ENCODE measurements around the gene DNAH17. TPM values are rescaled to one million over a fixed set of nuclear protein-coding genes. Genes with fewer than 3 reads are reported as not detected.

DNAH17 gene
- total RNA-seq, 1 donor from 2014 or later, result under 0.01 TPM

- no peak for DNase-seq
These were observed 28.7 kb upstream of the DNAH17 start for GRCh38 chr17:78605886-78606285.

DNA sequence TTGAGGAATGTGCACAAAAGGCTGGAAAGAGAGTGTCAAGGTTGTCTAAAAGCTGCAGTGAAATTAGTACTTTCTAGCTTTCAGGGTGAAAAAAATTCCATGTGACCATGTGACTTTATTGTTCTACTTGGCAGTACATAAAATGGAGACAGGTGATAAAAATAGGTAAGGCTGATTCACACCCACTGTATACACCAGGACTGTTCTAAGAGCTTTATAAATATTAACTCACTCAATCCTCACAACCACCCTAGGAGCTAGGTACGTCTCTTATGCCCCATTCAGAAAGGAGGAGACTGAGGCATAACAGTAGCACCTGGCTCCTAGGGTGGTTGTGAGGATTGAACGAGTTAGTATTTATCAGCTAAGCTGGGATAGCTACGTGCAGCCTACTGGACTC, 28.2 kb upstream of the DNAH17 start:
- DNase-seq, result no peak

DNA sequence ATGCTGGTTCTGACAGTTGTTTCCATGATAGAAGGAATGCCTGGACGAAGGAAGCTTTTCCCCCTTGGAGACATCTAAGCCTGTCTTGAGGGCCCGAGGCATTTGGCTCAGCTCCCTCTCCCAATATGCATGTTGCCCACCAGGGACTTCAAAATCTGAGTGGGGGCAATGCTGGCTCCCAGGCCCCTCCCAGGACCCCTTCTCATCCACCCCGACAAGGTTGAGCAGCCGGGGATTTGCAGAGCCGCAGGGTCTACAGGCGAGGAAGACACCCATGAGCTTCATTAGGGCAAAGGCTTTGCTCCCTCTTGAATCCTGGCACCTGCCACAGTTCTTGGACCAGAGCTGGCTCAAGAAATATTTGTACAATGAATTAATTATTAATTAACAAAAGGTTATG, 25.1 kb upstream of the DNAH17 start:
- no peak for DNase-seq

DNA sequence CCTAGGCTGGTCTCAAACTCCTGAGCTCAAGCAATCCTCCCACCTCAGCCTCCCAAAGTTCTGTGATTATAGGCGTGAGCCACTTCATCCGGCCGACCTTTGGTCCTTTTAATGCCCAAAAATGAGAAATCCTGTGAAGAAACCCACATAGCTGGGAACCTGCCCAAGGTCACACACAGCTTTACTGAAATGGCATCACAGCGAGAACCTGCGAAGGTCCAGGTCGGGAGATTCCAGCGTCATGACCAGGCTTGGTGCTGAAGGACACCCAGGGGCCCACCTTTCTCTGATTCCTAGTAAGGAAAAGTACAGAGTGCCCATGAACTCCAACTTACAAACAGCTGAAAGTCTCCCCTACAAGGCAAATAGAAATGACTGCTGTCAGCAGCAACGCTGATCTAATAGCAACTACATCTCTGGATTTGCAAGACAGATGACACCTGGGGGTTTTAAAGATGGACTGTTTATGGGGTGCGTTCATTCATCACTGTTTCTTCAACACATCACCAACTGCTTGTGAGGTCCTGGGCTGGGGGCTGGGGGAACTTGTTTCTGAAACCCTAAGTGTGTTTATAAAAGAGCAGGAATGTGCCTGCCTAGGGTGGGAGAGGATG, 24.5 kb upstream of the DNAH17 start:
- no peak for DNase-seq

GRCh38 chr17:78600181-78600721, 23.1 kb upstream of the DNAH17 start:
- no peak for DNase-seq

GRCh38 chr17:78599419-78599818, 22.2 kb upstream of the DNAH17 start:
- no peak for DNase-seq

GRCh38 chr17:78598013-78598471, 20.8 kb upstream of the DNAH17 start:
- no peak for DNase-seq

DNA sequence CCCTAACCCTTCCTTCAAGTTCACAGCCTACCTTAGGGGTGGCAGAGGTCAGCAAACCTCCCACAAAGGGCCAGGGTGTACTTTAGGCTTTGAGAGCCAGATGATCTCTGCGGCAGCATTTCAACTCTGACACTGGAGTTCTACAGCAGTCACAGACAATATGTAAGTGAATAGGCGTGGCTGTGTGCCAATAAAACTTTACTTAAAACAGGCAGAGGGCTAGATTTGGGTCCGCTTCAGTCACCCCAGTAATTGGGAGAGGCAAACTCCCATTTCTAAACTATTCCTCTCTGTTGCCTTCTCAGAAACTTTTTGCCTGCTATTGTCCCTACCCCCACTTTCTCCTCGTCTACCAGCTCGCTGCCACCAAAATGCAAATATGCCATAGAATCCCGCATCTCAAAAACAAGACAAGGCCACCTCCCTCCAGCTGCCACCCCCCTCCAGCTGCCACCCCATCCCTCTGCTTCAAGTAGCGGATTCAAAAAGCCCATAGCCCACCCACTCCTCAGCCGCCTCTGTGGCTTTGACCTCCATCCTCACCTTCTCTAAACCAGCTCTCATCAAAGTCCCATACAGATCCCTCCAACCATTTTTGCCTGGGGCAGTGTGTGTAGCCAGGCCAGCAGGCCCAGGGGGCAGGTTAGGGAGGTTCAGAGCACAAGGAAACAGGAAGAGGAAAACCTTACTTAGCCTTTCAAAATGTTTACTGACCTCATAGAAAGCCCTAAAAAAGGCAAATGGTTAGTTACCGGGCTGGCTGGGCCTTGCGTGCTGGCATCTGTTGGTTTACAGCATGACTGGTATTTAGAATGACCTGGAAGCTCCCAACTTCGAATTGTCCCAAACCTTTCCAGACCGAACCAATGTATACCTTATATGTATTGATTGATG, 19.9 kb upstream of the DNAH17 start:
- DNase-seq, result no peak

DNA sequence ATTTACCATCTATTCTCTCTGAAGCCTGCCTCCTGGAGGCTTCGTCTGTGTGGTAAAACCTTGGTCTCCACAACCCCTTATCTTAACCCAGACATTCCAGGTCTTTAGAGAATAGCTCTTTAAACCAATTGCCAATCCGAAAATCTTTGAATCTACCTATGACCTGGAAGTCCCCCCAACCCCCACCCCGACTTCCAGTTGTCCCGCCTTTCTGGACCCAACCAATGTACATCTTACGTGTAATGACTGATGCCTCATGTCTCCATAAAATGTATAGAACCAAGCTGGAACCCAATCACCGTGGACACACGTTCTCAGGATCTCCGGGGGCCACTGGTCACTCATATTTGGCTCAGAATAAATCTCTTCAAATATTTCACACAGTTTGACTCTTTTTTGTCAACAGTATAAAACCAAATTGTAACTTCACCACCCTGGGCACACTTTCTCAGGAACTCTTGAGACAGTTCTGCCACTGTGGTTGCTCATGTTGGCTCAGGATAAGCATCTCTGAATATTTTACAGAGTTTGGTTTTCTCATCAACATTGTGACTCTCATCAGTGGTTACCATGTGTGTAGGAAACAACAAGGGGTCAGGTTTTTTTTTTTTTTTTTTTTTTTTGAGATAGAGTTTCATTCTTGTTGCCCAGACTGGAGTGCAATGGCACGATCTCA, 18.1 kb upstream of the DNAH17 start:
- no peak for DNase-seq

GRCh38 chr17:78592991-78593329, 15.8 kb upstream of the DNAH17 start:
- no peak for DNase-seq

DNA sequence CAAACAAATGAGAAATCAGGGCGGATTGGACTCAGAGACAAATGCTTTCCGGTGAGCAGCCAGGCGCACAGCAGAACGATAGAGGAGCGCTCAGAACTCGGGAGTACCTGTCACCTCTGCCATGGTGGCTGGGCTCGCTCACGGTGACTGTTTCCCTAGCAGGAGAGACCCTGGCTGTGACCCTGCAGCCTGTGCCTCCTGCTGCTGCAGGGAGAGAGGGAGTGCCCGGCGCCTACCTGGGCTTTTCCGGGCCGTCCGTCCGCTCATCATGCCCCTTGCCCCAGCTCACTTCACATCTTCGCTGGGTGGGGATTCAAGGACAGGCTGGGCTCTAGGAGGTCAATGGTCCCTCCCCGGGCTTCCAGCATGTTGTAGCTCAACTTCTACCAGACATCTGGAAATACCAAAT, 14.1 kb upstream of the DNAH17 start:
- DNase-seq, result no peak

DNA sequence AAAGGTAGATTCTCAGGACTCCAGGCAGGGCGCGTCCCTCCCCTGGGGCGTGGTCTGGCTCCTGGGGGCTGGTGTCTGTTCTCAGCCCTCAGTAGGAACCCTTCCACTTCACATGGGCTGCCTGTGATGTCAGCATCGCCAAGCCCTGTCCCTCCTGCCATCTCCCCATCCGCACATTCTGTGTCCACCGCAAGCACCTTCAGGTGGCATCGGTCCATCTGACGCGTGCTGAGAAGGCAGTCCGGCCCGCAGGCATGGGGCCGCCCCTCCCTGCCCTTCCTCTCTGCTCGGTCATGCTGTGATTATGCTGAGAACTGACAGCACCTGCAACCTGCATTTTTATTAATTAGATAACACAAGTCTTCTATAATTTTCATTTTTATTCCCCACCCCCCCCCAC, 12.7 kb upstream of the DNAH17 start:
- DNase-seq, result no peak

DNA sequence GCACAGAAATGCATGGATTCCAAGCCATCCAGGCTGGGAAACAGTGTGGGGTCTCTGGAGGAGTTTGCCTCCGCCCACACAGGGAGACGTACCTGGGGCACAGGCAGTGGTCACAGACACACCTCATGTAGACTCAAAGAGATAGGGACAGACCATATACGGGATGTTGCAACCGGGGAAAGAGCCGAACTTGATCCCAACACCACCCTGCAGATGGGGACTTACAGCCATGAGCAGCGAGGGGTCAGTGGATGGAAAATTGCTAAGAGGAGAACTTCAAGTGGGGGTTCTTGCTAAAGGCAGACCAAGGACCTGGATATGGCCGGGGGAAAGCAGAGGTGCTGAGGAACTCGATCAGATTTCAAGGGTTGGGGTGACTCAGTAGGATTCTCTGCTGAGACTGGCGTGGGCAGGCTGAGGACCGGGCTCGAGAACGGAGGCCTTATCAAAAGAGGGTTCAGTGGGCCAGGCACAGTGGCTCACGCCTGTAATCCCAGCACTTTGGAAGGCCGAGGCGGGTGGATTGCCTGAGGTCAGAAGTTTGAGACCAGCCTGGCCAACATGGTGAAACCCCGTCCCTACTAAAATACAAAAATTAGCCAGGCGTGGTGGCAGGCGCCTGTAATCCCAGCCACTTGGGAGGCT, 12.0 kb upstream of the DNAH17 start:
- no peak for DNase-seq

GRCh38 chr17:78588258-78589030, 11.2 kb upstream of the DNAH17 start:
- no peak for DNase-seq

GRCh38 chr17:78585006-78585630, 7.9 kb upstream of the DNAH17 start:
- DNase-seq, result no peak

- DNase-seq, result no peak
These were observed 5.9 kb upstream of the DNAH17 start for GRCh38 chr17:78583091-78583490.

DNA sequence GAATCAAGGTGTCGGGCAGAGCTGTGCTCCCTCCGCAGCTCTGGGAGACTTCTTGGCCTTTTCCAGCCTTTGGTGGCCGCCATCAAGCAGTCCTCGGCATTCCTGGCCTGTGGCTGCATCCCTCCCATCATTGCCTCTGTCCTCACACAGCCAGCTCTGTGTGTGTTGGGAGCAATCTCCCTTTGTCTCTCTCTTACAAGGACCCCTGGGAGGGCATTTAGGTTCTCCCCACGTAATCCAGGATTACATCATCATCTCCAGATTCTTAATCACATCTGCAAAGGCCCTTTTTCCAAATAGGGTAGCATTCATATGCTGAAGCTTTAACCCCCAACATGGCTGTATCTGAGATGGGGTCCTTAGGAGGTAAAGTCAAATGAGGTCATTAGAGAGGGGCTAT, 4.1 kb upstream of the DNAH17 start:
- no peak for DNase-seq

GRCh38 chr17:78580277-78580804, 3.1 kb upstream of the DNAH17 start:
- DNase-seq, result no peak

DNA sequence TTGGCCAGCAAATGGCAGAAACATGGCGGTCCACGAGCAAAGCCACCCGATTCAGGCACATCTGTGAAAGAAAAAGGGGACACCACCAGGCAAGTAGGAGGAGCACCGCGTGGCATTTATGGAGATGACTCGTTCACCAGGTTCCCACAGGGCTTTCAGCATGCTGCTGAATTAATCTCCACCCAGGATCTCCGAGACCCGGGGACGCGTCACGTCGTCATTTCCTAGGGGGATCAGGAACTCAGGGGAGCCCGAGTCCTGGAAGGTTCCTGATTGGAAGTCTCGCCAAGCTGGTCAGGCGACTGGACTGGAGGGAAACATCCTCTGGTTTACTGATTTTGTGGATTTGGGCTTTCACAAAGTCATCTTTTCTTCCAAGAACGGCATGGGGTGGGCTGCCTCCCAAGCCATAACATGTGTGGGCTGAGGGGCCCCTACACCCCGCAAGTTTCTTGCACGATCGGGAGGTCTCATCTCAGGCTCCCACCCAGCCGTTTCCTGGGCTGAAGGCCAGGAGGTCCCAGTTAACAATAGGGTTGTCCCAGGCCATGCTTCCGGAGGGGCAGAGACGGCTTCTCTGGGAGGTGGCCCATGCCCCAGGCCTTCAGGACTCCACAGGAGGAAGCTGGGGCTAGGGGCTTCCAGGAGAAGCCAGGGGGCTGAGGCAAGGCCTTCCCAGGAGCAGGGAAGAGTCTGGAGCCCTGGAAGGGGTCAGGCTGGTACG, 645 bp downstream of the DNAH17 start:
- no peak for DNase-seq

GRCh38 chr17:78575899-78576298, 1.3 kb downstream of the DNAH17 start:
- no peak for DNase-seq

All from occipital lobe (tissue), 2 donors.